Mesendoderm (in vitro differentiated cells): ENCODE measurements around the gene NETO2. TPM values are rescaled to one million over a fixed set of nuclear protein-coding genes. Genes with fewer than 3 reads are reported as not detected.
"Not testable (repeated sequence)": the region's sequence is repeated elsewhere in the genome, so short reads cannot be mapped to it uniquely, and the experiment has no call there.

Experiments
- DNase-seq: peaks from one replicate; pipeline ENCODE4 v3.0.0; 2013
- H2AK5ac ChIP-seq: 2 replicates; pipeline ENCODE4 v1.6.1; 2013; ENCODE audit warnings: low read length, inconsistent platforms
- H2BK120ac ChIP-seq: 2 replicates; pipeline ENCODE4 v1.6.1; 2013; ENCODE audit warnings: low read depth, mild to moderate bottlenecking, low read length, moderate library complexity, mixed read lengths
- H2BK15ac ChIP-seq: replicated peaks from 2 replicates; pipeline ENCODE4 v1.6.1; 2013; ENCODE audit warnings: low read depth, mild to moderate bottlenecking, moderate library complexity
- H2BK5ac ChIP-seq: 2 replicates; pipeline ENCODE4 v1.6.1; 2013; ENCODE audit warnings: low read length, inconsistent platforms
- H3K18ac ChIP-seq: 2 replicates; pipeline ENCODE4 v1.6.1; 2013; ENCODE audit warnings: mild to moderate bottlenecking, low read length, mixed read lengths
- H3K23ac ChIP-seq: one replicate; pipeline ENCODE4 v1.6.1; 2013; ENCODE audit warnings: low read length
- H3K27ac ChIP-seq: 2 replicates; pipeline ENCODE4 v1.5.1; 2013; ENCODE audit warnings: low read depth, mild to moderate bottlenecking, inconsistent platforms, low read length, moderate library complexity
- H3K27me3 ChIP-seq: 2 replicates; pipeline ENCODE4 v1.6.1; 2013; ENCODE audit warnings: low read length, control low read depth, mild to moderate bottlenecking, inconsistent platforms; ENCODE audit not compliant: insufficient read depth, poor library complexity
- H3K36me3 ChIP-seq: 2 replicates; pipeline ENCODE4 v1.6.1; 2013; ENCODE audit warnings: low read length, inconsistent platforms; ENCODE audit not compliant: control insufficient read depth, insufficient read depth
- H3K4ac ChIP-seq: one replicate; pipeline ENCODE4 v1.6.1; 2013; ENCODE audit warnings: low read depth, mild to moderate bottlenecking, low read length, moderate library complexity
- H3K4me1 ChIP-seq: 2 replicates; pipeline ENCODE4 v1.6.1; 2013; ENCODE audit warnings: low read depth, low read length, inconsistent platforms; ENCODE audit not compliant: control insufficient read depth
- H3K4me2 ChIP-seq: 2 replicates; pipeline ENCODE4 v1.6.1; 2013; ENCODE audit warnings: low read length
- H3K4me3 ChIP-seq: 2 replicates; pipeline ENCODE4 v1.5.1; 2013; ENCODE audit warnings: mild to moderate bottlenecking, low read length
- H3K56ac ChIP-seq: one replicate; pipeline ENCODE4 v1.6.1; 2013; ENCODE audit warnings: low read length
- H3K79me1 ChIP-seq: 2 replicates; pipeline ENCODE4 v1.6.1; 2013; ENCODE audit warnings: low read length, inconsistent platforms
- H3K79me2 ChIP-seq: 2 replicates; pipeline ENCODE4 v1.6.1; 2013; ENCODE audit warnings: mild to moderate bottlenecking, low read length; ENCODE audit not compliant: control insufficient read depth, insufficient read depth
- H3K9ac ChIP-seq: 2 replicates; pipeline ENCODE4 v1.6.1; 2013; ENCODE audit warnings: low read length, inconsistent platforms
- H4K5ac ChIP-seq: one replicate; pipeline ENCODE4 v1.6.1; 2013; ENCODE audit warnings: low read length
- H4K8ac ChIP-seq: one replicate; pipeline ENCODE4 v1.6.1; 2013; ENCODE audit warnings: low read depth, mild to moderate bottlenecking, control low read depth, low read length, moderate library complexity
- WGBS: extraction: QIAGEN DNeasy Blood & Tissue Kit; methylation state at CpG from one replicate; pipeline ENCODE4 v1.1.7; 2013; ENCODE audit warnings: low lambda C conversion rate, missing lambda C conversion rate; ENCODE audit not compliant: insufficient coverage; ENCODE audit errors: extremely low coverage; 5-methylcytosine and 5-hydroxymethylcytosine counted together
- polyA plus RNA-seq, 2 experiments: library from polyadenylated mRNA; stranded (reverse); fragments of 200-250 nt; gene quantifications; one replicate each; pipeline ENCODE4 v1.2.3, GENCODE V29; 2013

NETO2 gene, protein sequence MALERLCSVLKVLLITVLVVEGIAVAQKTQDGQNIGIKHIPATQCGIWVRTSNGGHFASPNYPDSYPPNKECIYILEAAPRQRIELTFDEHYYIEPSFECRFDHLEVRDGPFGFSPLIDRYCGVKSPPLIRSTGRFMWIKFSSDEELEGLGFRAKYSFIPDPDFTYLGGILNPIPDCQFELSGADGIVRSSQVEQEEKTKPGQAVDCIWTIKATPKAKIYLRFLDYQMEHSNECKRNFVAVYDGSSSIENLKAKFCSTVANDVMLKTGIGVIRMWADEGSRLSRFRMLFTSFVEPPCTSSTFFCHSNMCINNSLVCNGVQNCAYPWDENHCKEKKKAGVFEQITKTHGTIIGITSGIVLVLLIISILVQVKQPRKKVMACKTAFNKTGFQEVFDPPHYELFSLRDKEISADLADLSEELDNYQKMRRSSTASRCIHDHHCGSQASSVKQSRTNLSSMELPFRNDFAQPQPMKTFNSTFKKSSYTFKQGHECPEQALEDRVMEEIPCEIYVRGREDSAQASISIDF
- polyA plus RNA-seq (2013, experiment 1 of 2), result 47.4 TPM
- polyA plus RNA-seq (2013, experiment 2 of 2), result 49.3 TPM

DNA sequence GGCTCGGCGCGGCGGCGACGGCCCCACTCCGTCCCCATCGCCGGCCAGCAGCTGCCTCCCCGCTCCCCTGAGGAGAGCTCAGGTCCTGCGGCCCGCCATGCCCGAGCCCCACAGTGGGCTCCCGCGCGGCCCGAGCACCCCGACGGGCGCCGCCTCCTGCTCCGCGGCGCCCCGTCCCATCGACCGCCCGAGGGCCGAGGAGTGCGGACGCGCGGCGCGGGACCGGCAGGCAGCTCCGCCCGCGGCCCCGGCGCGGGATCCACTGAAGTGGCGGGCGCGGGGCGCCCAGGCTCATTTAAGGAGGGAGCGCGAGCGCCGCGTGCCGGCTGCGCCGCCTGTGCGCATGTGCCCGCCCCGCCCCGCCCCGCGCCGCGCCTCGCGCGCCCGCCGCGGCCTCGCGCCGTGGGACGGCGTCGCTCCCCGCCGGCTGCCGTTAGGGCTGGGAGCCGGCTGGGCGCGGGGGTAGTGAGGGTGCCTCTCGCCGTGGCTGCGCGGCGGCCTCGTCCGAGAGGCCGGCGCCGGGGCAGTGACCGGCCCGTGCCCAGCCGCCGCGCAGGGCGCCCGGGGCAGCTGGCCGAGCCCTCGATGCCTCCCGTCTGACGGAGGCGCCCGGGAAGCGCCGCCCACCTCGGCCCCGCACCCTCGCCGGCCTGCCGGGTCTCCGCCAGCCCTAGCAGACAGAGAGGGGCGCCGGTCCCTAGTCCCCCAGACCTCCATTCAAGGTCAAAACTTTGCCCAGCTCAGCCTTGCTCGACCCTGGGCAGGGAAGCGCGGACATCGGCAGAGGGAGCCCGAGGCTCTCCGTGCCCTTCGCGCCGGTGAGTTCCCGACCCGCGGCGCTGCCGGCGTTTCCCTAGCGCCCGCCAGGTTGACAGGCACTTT is at the start of gene NETO2:
Gene NETO2, minus strand, starts transcription at position 269 of the 882 bp plus-strand sequence. CDS start 333 bp downstream, outside the sequence.
- Histone ChIP-seq H3K4me2 (peak within 1 kb of the TSS; percentile 85), H4K8ac (no peak within 1 kb of the TSS), H3K27me3 (peaks cover 4% of the 10 kb centered on the region), H3K23ac (peak within 1 kb of the TSS; percentile 89), H3K79me1 (peaks cover 3% of the 10 kb centered on the region), H3K36me3 (no peaks in the 10 kb centered on the region), H2BK120ac (peak within 1 kb of the TSS; percentile 30), H3K27ac (peak within 1 kb of the TSS; percentile 55), H2AK5ac (no peak within 1 kb of the TSS), H3K4me3 (peak within 1 kb of the TSS; percentile 77), H2BK5ac (no peak within 1 kb of the TSS), H3K18ac (peak within 1 kb of the TSS; percentile 91), H4K5ac (no peak within 1 kb of the TSS), H3K4ac (peak within 1 kb of the TSS; percentile 56), H3K79me2 (peaks cover 8% of the 10 kb centered on the region), H2BK15ac (no peak within 1 kb of the TSS), H3K9ac (peak within 1 kb of the TSS; percentile 81), H3K4me1 (no peaks in the 10 kb centered on the region), H3K56ac (peak within 1 kb of the TSS; percentile 89)
- DNase-seq, result peak; percentile 82
- WGBS, result no CpG with 5 or more reads among the region's 130 CpGs

DNA sequence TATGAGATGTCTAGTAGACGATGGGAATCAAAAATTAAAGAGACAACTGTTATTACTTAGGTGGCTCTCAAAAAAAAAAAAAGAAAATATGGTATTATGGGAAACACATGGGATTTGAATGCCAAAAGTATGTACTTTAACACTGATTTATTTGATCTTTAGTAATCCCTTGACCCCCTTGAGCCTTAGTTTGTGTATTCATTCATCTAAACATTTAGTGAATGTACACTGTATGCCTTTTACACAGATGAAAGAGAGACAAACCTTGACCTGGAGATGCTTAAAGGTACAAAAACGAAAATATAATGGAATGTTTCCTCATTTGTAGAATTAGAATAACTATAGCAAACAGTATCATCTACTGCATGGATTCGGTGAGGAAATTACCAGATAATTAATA is 38.6 kb upstream of the NETO2 start:
- no peaks in the 10 kb centered on the region for H3K79me2 ChIP-seq
- no peak overlapping the region for H2BK15ac ChIP-seq
- no peak overlapping the region for H3K23ac ChIP-seq
- no peak overlapping the region for H3K9ac ChIP-seq
- no peaks in the 10 kb centered on the region for H3K4me1 ChIP-seq
- no peak overlapping the region for H2BK120ac ChIP-seq
- H3K18ac ChIP-seq, result no peak overlapping the region
- no CpG with 5 or more reads among the region's 3 CpGs for WGBS
- DNase-seq, result no peak
- H3K4ac ChIP-seq, result no peak overlapping the region
- no peak overlapping the region for H3K4me2 ChIP-seq
- no peak overlapping the region for H4K5ac ChIP-seq
- no peak overlapping the region for H3K56ac ChIP-seq
- no peaks in the 10 kb centered on the region for H3K36me3 ChIP-seq
- H3K27me3 ChIP-seq, result no peaks in the 10 kb centered on the region
- H2AK5ac ChIP-seq, result no peak overlapping the region
- H3K4me3 ChIP-seq, result no peak overlapping the region
- H4K8ac ChIP-seq, result no peak overlapping the region
- H2BK5ac ChIP-seq, result no peak overlapping the region
- H3K27ac ChIP-seq, result no peak overlapping the region
- H3K79me1 ChIP-seq, result no peaks in the 10 kb centered on the region

DNA sequence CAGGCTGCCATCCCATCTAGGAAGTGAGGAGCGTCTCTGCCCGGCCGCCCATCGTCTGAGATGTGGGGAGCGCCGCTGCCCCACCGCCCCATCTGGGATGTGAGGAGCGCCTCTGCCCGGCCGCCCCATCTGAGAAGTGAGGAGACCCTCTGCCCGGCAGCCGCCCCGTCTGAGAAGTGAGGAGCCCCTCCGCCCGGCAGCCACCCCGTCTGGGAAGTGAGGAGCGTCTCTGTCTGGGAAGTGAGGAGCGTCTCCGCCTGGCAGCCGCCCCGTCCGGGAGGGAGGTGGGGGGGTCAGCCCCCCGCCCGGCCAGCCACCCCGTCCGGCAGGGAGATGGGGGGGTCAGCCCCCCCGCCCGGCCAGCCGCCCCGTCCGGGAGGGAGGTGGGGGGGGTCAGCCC is 37.3 kb upstream of the NETO2 start:
- H4K8ac ChIP-seq, H3K4me1 ChIP-seq, H3K79me1 ChIP-seq, H2BK15ac ChIP-seq, H3K4me2 ChIP-seq, H3K9ac ChIP-seq, H2BK5ac ChIP-seq, H2AK5ac ChIP-seq, H3K23ac ChIP-seq, H3K36me3 ChIP-seq, H3K4ac ChIP-seq, H4K5ac ChIP-seq, H3K27ac ChIP-seq, DNase-seq, H3K18ac ChIP-seq, H2BK120ac ChIP-seq, H3K27me3 ChIP-seq, H3K56ac ChIP-seq, H3K79me2 ChIP-seq, H3K4me3 ChIP-seq: not testable (repeated sequence)
- no CpG with 5 or more reads among the region's 31 CpGs for WGBS

DNA sequence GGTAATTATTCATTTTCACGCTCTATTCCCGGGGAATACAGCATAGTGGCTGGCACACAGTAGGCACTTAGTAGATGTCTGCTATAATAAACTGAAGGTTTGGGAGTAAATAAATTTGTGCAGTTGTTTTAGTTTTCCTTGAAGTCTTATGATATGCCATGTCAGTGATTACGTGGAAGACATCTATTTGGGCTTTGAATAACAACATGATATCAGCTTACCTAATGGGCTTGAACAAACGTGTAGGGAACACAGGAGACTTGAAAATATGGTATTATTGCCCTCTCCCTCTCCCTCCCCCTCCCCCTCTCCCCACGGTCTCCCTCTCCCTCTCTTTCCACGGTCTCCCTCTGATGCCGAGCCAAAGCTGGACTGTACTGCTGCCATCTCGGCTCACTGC is 36.3 kb upstream of the NETO2 start:
- no peak overlapping the region for H3K27ac ChIP-seq
- H3K79me2 ChIP-seq, result no peaks in the 10 kb centered on the region
- H3K27me3 ChIP-seq, result no peaks in the 10 kb centered on the region
- H3K79me1 ChIP-seq, result no peaks in the 10 kb centered on the region
- H3K18ac ChIP-seq, result no peak overlapping the region
- no peak overlapping the region for H2BK5ac ChIP-seq
- no peak overlapping the region for H3K4ac ChIP-seq
- H2BK120ac ChIP-seq, result no peak overlapping the region
- no peaks in the 10 kb centered on the region for H3K4me1 ChIP-seq
- H3K4me2 ChIP-seq, result no peak overlapping the region
- no peak overlapping the region for H2AK5ac ChIP-seq
- H3K9ac ChIP-seq, result no peak overlapping the region
- H2BK15ac ChIP-seq, result no peak overlapping the region
- no peak overlapping the region for H3K4me3 ChIP-seq
- DNase-seq, result no peak
- no peaks in the 10 kb centered on the region for H3K36me3 ChIP-seq
- no peak overlapping the region for H3K23ac ChIP-seq
- no peak overlapping the region for H3K56ac ChIP-seq
- no CpG with 5 or more reads among the region's 8 CpGs for WGBS
- no peak overlapping the region for H4K5ac ChIP-seq
- no peak overlapping the region for H4K8ac ChIP-seq

DNA sequence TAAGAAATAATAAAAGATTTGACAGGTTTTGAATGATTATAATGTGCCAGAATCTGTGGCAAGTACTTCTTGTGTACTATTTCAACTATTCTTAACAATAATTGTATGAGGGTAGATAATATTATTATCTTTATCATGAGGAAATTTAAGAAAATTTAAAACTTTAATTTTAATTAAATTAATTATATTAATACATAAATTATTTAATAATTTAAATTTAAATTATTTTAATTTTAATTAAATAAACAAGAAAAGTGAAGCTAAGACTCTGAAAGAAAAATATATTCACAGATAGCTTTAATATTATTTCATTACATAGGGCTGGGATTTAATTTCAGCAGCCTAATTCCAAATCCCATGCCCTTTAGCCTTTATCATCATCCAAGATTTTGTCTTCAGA is 31.4 kb upstream of the NETO2 start:
- no peak overlapping the region for H2BK15ac ChIP-seq
- H2AK5ac ChIP-seq, result no peak overlapping the region
- no peak overlapping the region for H3K56ac ChIP-seq
- no peaks in the 10 kb centered on the region for H3K4me1 ChIP-seq
- H3K23ac ChIP-seq, result no peak overlapping the region
- no peaks in the 10 kb centered on the region for H3K79me2 ChIP-seq
- no peak overlapping the region for H3K18ac ChIP-seq
- no peak overlapping the region for H3K27ac ChIP-seq
- no peak for DNase-seq
- no peak overlapping the region for H4K8ac ChIP-seq
- H3K36me3 ChIP-seq, result no peaks in the 10 kb centered on the region
- H3K4me3 ChIP-seq, result no peak overlapping the region
- no peak overlapping the region for H3K4me2 ChIP-seq
- no peak overlapping the region for H4K5ac ChIP-seq
- H3K9ac ChIP-seq, result no peak overlapping the region
- H3K79me1 ChIP-seq, result no peaks in the 10 kb centered on the region
- no peak overlapping the region for H2BK120ac ChIP-seq
- H3K27me3 ChIP-seq, result no peaks in the 10 kb centered on the region
- no peak overlapping the region for H2BK5ac ChIP-seq
- H3K4ac ChIP-seq, result no peak overlapping the region
